Adrenal gland (tissue), 12 donors: Measurements from ENCODE around the gene DMRTB1. TPM values are rescaled to one million over a fixed set of nuclear protein-coding genes. Genes with fewer than 3 reads are reported as not detected.

ENCODE experiments used
- DNase-seq, 7 donors: peaks; one replicate each; pipeline ENCODE4 v3.0.0-alpha.2; 2019 to 2020
- H3K27ac ChIP-seq, 5 donors: fragments of 200-600 bp; sonication (generic) in 4 of 5; 1 replicate in 3 of 5; 2 replicates in 2 of 5; pipeline versions ENCODE4 v1.5.1 to v1.8.0; 2016 to 2020; ENCODE audit warnings: mild to moderate bottlenecking in 1 of 5
- H3K27me3 ChIP-seq: fragments of 200-600 bp; 2 replicates; pipeline ENCODE4 v1.8.0; 2021
- H3K36me3 ChIP-seq, 2 donors: fragments of 200-600 bp; replicated peaks in 1 of 2; 1 replicate in 1 of 2; 2 replicates in 1 of 2; pipeline versions ENCODE4 v1.5.1 to v1.8.0; 2018 to 2022
- H3K4me1 ChIP-seq, 2 donors: fragments of 200-600 bp; replicated peaks in 1 of 2; 1 replicate in 1 of 2; 2 replicates in 1 of 2; pipeline versions ENCODE4 v1.5.1 to v1.8.0; 2018 to 2021
- H3K4me3 ChIP-seq, 4 donors: fragments of 200-600 bp; sonication (generic) in 3 of 4; one replicate each; pipeline ENCODE4 v1.5.1; 2016 to 2018
- H3K9me3 ChIP-seq, 3 donors: fragments of 200-600 bp; sonication (generic) in 1 of 3; replicated peaks in 1 of 3; 1 replicate in 2 of 3; 2 replicates in 1 of 3; pipeline versions ENCODE4 v1.5.1 to v1.8.0; 2016 to 2021
- POLR2A ChIP-seq, 2 donors: fragments of 450-650 bp; IDR thresholded peaks; one replicate each; pipeline ENCODE4 v1.6.1; 2017; ENCODE audit warnings: antibody characterized with exemption in 2 of 2, mild to moderate bottlenecking in 2 of 2, moderate library complexity in 1 of 2
- WGBS, 4 donors: extraction: QIAGEN DNeasy Blood & Tissue Kit in 2 of 4; methylation state at CpG; one replicate each; pipeline versions ENCODE4 v1.1.5 to v1.1.7; 2013 to 2017; 5-methylcytosine and 5-hydroxymethylcytosine counted together
- intact Hi-C, 2 donors: fragments of 100-400 bp; cut with DNase I; formaldehyde crosslinking; loops; one replicate each; pipeline versions ENCODE4 v1.14.1 to v1.15.0; 2022 to 2023
- polyA plus RNA-seq, 3 donors: library from polyadenylated mRNA; stranded (reverse); fragments of 200-250 nt in 2 of 3; fragments of 350-450 nt in 1 of 3; fragmentation: Illumina TruSeq in 1 of 3; extraction: RNeasy Lipid Tissue Mini Kit (QIAGEN cat#74804) in 1 of 3; gene quantifications; one replicate each; pipeline ENCODE4 v1.2.3, GENCODE V29; 2013 to 2014
- total RNA-seq, 9 donors: library from RNA; depleted of rRNA in 4 of 9; stranded (reverse); fragments of >200 nt in 4 of 9; fragments of 120-200 nt in 1 of 9; fragmentation: NEBNext Ultra II Directional in 1 of 9; extraction: Animal tissue kit (Norgen Biotek cat#: 25700) in 1 of 9; gene quantifications; one replicate each; pipeline versions ENCODE4 v1.1.0 to v1.2.4, GENCODE V29; 2013 to 2023
- TF ChIP-seq, protein P1 (sequence below), 6 experiments: fragments of 450-650 bp in 4 of 6; fragments of 200-600 bp in 2 of 6; sonication (generic) in 1 of 6; IDR thresholded peaks; 1 replicate in 5 of 6; 2 replicates in 1 of 6; pipeline versions ENCODE4 v1.5.1 to v1.8.0; 2016 to 2021; ENCODE audit warnings: antibody characterized with exemption in 6 of 6, mild to moderate bottlenecking in 2 of 6, moderate library complexity in 1 of 6
- donor health status: healthy with polysubstance abuse.
- donor health status: Bipolar disorder and iron deficiency.
- donor health status: DM: yes; HTN: yes; CAD: no.
- donor health status: DM: no; HTN: no; CAD: no.
- donor health status: DM: no; HTN: no; CAD: no.
- donor health status: DM: yes; HTN: yes; CAD: no.

Gene DMRTB1
- total and polyA plus RNA-seq, 12 donors, result not detected

DNA sequence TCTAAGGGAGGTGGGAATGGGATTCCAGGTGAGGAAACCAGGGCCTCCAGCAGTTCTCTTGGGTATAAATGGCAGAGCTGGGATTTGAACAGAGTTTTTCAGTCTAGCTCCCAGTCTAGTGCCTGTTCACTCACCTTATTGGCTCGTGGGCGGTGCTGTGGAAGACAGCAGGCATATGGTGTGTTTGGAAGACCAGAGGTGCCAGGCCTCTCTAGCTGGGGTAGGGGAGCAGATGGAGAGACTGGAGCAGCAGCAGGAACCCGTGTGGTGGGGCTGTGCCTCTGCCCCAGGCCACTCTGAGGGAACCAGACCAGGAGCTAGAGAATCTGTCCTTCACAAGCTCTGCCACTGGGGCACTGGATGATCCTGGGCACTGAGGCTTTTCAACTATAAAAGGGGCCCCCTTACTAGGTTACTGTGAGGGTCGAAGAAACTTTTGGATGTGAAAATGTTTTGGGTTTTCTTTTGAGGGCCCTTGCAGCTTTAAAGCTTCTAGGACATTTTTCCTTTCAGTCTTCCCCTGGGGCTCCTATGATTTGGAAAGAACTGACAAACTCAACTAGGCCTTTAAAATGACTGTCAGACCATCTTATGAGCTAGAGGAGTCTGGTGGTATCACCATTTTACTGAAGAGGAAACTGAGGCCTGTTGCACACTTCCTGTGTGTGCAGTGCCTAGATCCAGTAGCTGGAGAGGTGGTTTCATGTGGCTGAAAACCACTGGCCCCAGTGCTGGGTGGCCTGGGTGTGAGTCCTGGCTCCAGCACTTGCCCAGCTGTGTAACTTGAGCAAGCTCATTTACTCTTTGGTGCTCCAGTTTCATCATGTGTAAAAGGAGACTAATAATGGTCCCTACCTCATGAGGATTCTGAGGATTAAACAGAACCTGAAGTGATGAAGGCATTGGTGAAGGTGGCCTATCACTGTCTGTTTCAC, 6.1 kb downstream of the DMRTB1 start:
- peak in 1 of 7 donors; percentile 14 for DNase-seq
- 60 to 86% (median 74%) methylated on average over 4 of the region's 4 CpGs for WGBS, 4 donors
- Histone ChIP-seq H3K36me3 (no peaks in the 10 kb centered on the region), H3K4me3 (no peak overlapping the region), H3K27ac (no peak overlapping the region), H3K4me1 (no peaks in the 10 kb centered on the region), H3K27me3 (no peaks in the 10 kb centered on the region), H3K9me3 (no peaks in the 10 kb centered on the region)
- no peak for TF ChIP-seq POLR2A (IDR thresholded peaks at IDR 0.05)
- TF ChIP-seq, protein P1, sequence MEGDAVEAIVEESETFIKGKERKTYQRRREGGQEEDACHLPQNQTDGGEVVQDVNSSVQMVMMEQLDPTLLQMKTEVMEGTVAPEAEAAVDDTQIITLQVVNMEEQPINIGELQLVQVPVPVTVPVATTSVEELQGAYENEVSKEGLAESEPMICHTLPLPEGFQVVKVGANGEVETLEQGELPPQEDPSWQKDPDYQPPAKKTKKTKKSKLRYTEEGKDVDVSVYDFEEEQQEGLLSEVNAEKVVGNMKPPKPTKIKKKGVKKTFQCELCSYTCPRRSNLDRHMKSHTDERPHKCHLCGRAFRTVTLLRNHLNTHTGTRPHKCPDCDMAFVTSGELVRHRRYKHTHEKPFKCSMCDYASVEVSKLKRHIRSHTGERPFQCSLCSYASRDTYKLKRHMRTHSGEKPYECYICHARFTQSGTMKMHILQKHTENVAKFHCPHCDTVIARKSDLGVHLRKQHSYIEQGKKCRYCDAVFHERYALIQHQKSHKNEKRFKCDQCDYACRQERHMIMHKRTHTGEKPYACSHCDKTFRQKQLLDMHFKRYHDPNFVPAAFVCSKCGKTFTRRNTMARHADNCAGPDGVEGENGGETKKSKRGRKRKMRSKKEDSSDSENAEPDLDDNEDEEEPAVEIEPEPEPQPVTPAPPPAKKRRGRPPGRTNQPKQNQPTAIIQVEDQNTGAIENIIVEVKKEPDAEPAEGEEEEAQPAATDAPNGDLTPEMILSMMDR (IDR thresholded peaks at IDR 0.05), result no peak
- intact Hi-C loops, result loop anchor here in 1 of 2 donors (10.0 kb wide), 1 partner anchor 220 kb away; no protein-coding TSS in a partner anchor

DNA sequence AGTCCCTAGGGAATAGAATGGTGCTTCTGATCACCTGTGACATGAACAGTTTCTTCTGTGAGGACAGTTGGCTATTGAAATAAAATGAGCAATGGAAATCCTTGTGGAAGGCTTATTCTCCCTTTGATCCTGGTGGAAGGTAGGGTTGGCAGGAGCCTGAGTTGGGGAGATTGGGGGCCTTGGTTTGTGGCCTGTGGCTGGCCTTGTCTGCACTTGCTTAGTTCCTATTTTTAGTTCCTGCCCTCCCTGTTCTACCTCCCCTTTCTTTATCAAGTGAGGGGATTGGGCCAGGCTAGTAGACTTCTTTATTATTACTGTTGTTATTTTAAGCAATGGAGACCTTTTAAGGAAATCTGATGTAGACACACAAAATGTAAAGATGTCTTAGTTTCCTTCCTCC, 8.2 kb downstream of the DMRTB1 start:
- no peak for DNase-seq
- Histone ChIP-seq H3K27ac (no peak overlapping the region), H3K27me3 (no peaks in the 10 kb centered on the region), H3K36me3 (no peaks in the 10 kb centered on the region), H3K4me1 (no peaks in the 10 kb centered on the region), H3K9me3 (no peaks in the 10 kb centered on the region), H3K4me3 (no peak overlapping the region)
- TF ChIP-seq POLR2A (IDR thresholded peaks at IDR 0.05), result no peak
- TF ChIP-seq, protein P1 (IDR thresholded peaks at IDR 0.05), result no peak
- intact Hi-C loops, result loop anchor here in 1 of 2 donors (10.0 kb wide), 1 partner anchor 217 kb away; no protein-coding TSS in a partner anchor

DNA sequence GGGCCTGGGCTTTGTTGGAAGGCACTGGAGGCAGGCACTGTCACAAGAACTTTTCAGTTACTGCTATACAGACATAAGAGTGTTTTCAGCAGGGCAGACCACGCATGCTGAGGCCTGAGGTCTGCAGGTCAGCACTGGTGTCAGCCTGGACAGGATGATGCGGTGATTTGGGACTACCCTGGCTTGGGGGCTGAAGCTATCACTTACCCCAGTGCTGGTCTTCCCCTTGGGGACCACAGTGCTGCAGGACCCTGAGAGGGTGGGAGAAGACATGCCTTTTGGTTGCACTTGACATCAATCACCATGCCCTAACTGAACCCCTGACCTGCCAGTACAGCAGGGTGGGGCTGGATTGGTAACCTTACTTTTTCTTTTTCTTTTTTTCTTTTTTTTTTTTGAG, 9.2 kb downstream of the DMRTB1 start:
- H3K9me3 ChIP-seq, result no peaks in the 10 kb centered on the region
- H3K36me3 ChIP-seq, result no peaks in the 10 kb centered on the region
- DNase-seq, result no peak
- no peak overlapping the region for H3K27ac ChIP-seq
- intact Hi-C loops, result loop anchor here in 1 of 2 donors (10.0 kb wide), 1 partner anchor 216 kb away; no protein-coding TSS in a partner anchor
- TF ChIP-seq, protein P1 (IDR thresholded peaks at IDR 0.05), result no peak
- TF ChIP-seq POLR2A (IDR thresholded peaks at IDR 0.05), result no peak
- no peak overlapping the region for H3K4me3 ChIP-seq
- H3K27me3 ChIP-seq, result no peaks in the 10 kb centered on the region
- H3K4me1 ChIP-seq, result no peaks in the 10 kb centered on the region
- 93 to 100% (median 97%) methylated on average over 2 of the region's 2 CpGs for WGBS, 4 donors

DNA sequence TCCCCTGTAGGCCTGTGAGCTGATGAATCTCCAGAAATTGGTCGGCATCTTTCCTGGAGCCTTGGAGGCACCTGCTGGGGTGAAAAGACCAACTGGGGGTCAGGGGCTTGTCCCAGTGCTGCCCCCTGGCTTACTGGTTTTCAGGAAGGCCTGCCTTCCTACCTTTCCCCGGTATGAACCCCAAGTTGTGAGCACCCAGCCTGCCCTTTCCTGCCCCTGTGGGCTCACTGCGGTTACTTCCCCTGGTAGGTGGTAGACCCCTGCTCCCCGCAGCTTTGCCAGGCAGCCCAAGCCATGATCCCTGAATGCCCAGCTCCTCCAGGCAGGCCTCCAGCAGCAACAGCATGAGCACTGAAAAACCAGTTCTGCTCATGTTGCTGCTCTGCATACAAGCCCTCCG, 10.2 kb downstream of the DMRTB1 start:
- no peak overlapping the region for H3K4me3 ChIP-seq
- DNase-seq, result peak in 1 of 7 donors; percentile 20

More for the DNA sequence above, 10.2 kb downstream of the DMRTB1 start:
- Histone ChIP-seq H3K36me3 (no peaks in the 10 kb centered on the region), H3K4me1 (no peaks in the 10 kb centered on the region), H3K27ac (no peak overlapping the region), H3K9me3 (no peaks in the 10 kb centered on the region), H3K27me3 (no peaks in the 10 kb centered on the region)
- 90 to 95% (median 94%) methylated on average over 2 to 5 of the region's 5 CpGs for WGBS, 4 donors
- TF ChIP-seq POLR2A (IDR thresholded peaks at IDR 0.05), result no peak
- TF ChIP-seq, protein P1 (IDR thresholded peaks at IDR 0.05), result no peak
- intact Hi-C loops, result loop anchor here in 1 of 2 donors (10.0 kb wide), 1 partner anchor 215 kb away; no protein-coding TSS in a partner anchor
